Measurements from ENCODE around the gene SPO11. TPM values are rescaled to one million over a fixed set of nuclear protein-coding genes. Genes with fewer than 3 reads are reported as not detected.

SPO11 gene
- total and polyA plus RNA-seq, 2 donors (not counting 1 experiment from before 2014, with no cell fraction given) = not detected

GRCh38 chr20:57386762-57387161 is 57.2 kb downstream of the SPO11 start:
- H4K20me1 ChIP-seq (ENCODE audit: control insufficient read depth, insufficient read depth, low read length, poor library complexity, severe bottlenecking) = no peaks in the 10 kb centered on the region
- no peak overlapping the region for H3K4me3 Mint-ChIP-seq
- H3K4me3 ChIP-seq (ENCODE audit: control extremely low read depth in 1 of 5, extremely low read depth in 1 of 5, insufficient read depth in 1 of 5, low read depth in 2 of 5, low read length in 4 of 5) = no peak overlapping the region
- POLR2A ChIA-PET = interaction anchor here (0.8 to 7.4 kb wide), 2 partner anchors 13 to 43 kb away, joined by 7 to 109 read pairs; no protein-coding TSS in a partner anchor
- H3K27me3 Mint-ChIP-seq = no peaks in the 10 kb centered on the region
- CTCF ChIA-PET = interaction anchor here (1.0 to 8.1 kb wide), 9 partner anchors 9 to 208 kb away, joined by 3 to 69 read pairs (median 9); no protein-coding TSS in a partner anchor
- no peak for DNase-seq
- H3K9ac ChIP-seq (ENCODE audit: low read length) = no peak overlapping the region
- H3K9me3 ChIP-seq (ENCODE audit: control extremely low read depth in 1 of 3, control insufficient read depth in 2 of 3, insufficient read depth in 1 of 3, low read length in 2 of 3) = no peaks in the 10 kb centered on the region
- WGBS (ENCODE audit: insufficient coverage) = 100% methylated on average over 3 of the region's 4 CpGs
- no peak overlapping the region for H3K27ac Mint-ChIP-seq
- H3K9me3 Mint-ChIP-seq (ENCODE audit: insufficient read depth) = no peaks in the 10 kb centered on the region
- no peak for ATAC-seq (ENCODE audit: low read depth)
- peaks cover 3% of the 10 kb centered on the region for H3K79me2 ChIP-seq (ENCODE audit: control insufficient read depth, insufficient read depth, low read length)
- no peak overlapping the region for H3K27ac ChIP-seq (ENCODE audit: low read length in 2 of 2)
- intact Hi-C loops (cut with micrococcal nuclease) = loop anchor here (10.0 kb wide), 1 partner anchor 48 kb away; no protein-coding TSS in a partner anchor
- peaks cover 0 to 6% of the 10 kb centered on the region in 2 experiments for H3K36me3 ChIP-seq (replicated peaks in 1 of 2; ENCODE audit: control extremely low read depth in 1 of 2, control insufficient read depth in 1 of 2, extremely low read depth in 1 of 2, insufficient read depth in 2 of 2, low read length in 1 of 2)
- H3K4me1 ChIP-seq (ENCODE audit: control insufficient read depth in 2 of 2, insufficient read depth in 2 of 2, low read length in 2 of 2) = peaks cover 22 to 31% of the 10 kb centered on the region in 2 donors
- peaks cover 24% of the 10 kb centered on the region for H3K4me1 Mint-ChIP-seq
- H2AFZ ChIP-seq (ENCODE audit: insufficient read depth, low read depth, low read length, poor library complexity, severe bottlenecking) = no peak overlapping the region
- no peak for TF ChIP-seq EZH2 (IDR thresholded peaks at IDR 0.05; ENCODE audit: borderline replicate concordance, insufficient read depth, low read depth, low read length, poor library complexity, severe bottlenecking)
- TF ChIP-seq CTCF (IDR thresholded peaks at IDR 0.05) = no peak
- H3K27me3 ChIP-seq (replicated peaks in 1 of 4; ENCODE audit: control extremely low read depth in 1 of 4, control insufficient read depth in 3 of 4, insufficient read depth in 4 of 4, low read length in 3 of 4) = no peaks in the 10 kb centered on the region
- no peak overlapping the region for H3K4me2 ChIP-seq (replicated peaks; ENCODE audit: low read depth, low read length, poor library complexity, severe bottlenecking)

- CTCF ChIA-PET = interaction anchor here (1.0 to 4.6 kb wide), 10 partner anchors 8 to 207 kb away, joined by 3 to 66 read pairs (median 10); no protein-coding TSS in a partner anchor
- Histone ChIP-seq H3K4me3 (ENCODE audit: control extremely low read depth in 1 of 5, extremely low read depth in 1 of 5, insufficient read depth in 1 of 5, low read depth in 2 of 5, low read length in 4 of 5) (no peak overlapping the region), H3K36me3 (replicated peaks in 1 of 2; ENCODE audit: control extremely low read depth in 1 of 2, control insufficient read depth in 1 of 2, extremely low read depth in 1 of 2, insufficient read depth in 2 of 2, low read length in 1 of 2) (peaks cover 0 to 9% of the 10 kb centered on the region in 2 experiments), H4K20me1 (ENCODE audit: control insufficient read depth, insufficient read depth, low read length, poor library complexity, severe bottlenecking) (peaks cover 6% of the 10 kb centered on the region), H3K4me1 (ENCODE audit: control insufficient read depth in 2 of 2, insufficient read depth in 2 of 2, low read length in 2 of 2) (peaks cover 22 to 30% of the 10 kb centered on the region in 2 donors), H2AFZ (ENCODE audit: insufficient read depth, low read depth, low read length, poor library complexity, severe bottlenecking) (no peak overlapping the region), H3K27me3 (replicated peaks in 1 of 4; ENCODE audit: control extremely low read depth in 1 of 4, control insufficient read depth in 3 of 4, insufficient read depth in 4 of 4, low read length in 3 of 4) (no peaks in the 10 kb centered on the region), H3K27ac (ENCODE audit: low read length in 2 of 2) (no peak overlapping the region), H3K79me2 (ENCODE audit: control insufficient read depth, insufficient read depth, low read length) (peaks cover 8% of the 10 kb centered on the region), H3K9ac (ENCODE audit: low read length) (no peak overlapping the region), H3K4me2 (replicated peaks; ENCODE audit: low read depth, low read length, poor library complexity, severe bottlenecking) (no peak overlapping the region), H3K9me3 (ENCODE audit: control extremely low read depth in 1 of 3, control insufficient read depth in 2 of 3, insufficient read depth in 1 of 3, low read length in 2 of 3) (no peaks in the 10 kb centered on the region)
- WGBS (ENCODE audit: insufficient coverage) = 98% methylated on average over 6 of the region's 8 CpGs
- Mint-ChIP-seq H3K4me3 (no peak overlapping the region), H3K4me1 (peaks cover 19% of the 10 kb centered on the region), H3K9me3 (ENCODE audit: insufficient read depth) (no peaks in the 10 kb centered on the region), H3K27ac (no peak overlapping the region), H3K27me3 (no peaks in the 10 kb centered on the region)
- POLR2A ChIA-PET = interaction anchor here (1.7 to 7.4 kb wide), 2 partner anchors 12 to 25 kb away, joined by 5 to 109 read pairs; no protein-coding TSS in a partner anchor
- ATAC-seq (ENCODE audit: low read depth) (no peak), DNase-seq (no peak)
- TF ChIP-seq EZH2 (IDR thresholded peaks at IDR 0.05; ENCODE audit: borderline replicate concordance, insufficient read depth, low read depth, low read length, poor library complexity, severe bottlenecking) = no peak
- TF ChIP-seq CTCF (IDR thresholded peaks at IDR 0.05) = no peak
- intact Hi-C loops (cut with micrococcal nuclease) = loop anchor here (10.0 kb wide), 1 partner anchor 47 kb away; no protein-coding TSS in a partner anchor
Measured at GRCh38 chr20:57387463-57387862, 57.9 kb downstream of the SPO11 start.
